Mesothelial cell of epicardium (in vitro differentiated cells): Measurements from ENCODE around the gene NHSL1. TPM values are rescaled to one million over a fixed set of nuclear protein-coding genes. Genes with fewer than 3 reads are reported as not detected.

Experiments
- DNase-seq, 2 experiments: peaks; one replicate each; pipeline ENCODE4 v3.0.0; 2021; ENCODE audit warnings: low spot score in 2 of 2; ENCODE audit not compliant: unreplicated experiment in 2 of 2
- H3K27ac Mint-ChIP-seq: 2 replicates; pipeline ENCODE4 v1.8.0; 2021; ENCODE audit warnings: mixed read lengths
- H3K27me3 Mint-ChIP-seq: 2 replicates; pipeline ENCODE4 v1.8.0; 2021; ENCODE audit warnings: low read depth, mixed read lengths
- H3K36me3 Mint-ChIP-seq: 2 replicates; pipeline ENCODE4 v1.8.0; 2021; ENCODE audit warnings: mixed read lengths
- H3K4me1 Mint-ChIP-seq: 2 replicates; pipeline ENCODE4 v1.8.0; 2021; ENCODE audit warnings: mixed read lengths
- H3K4me3 Mint-ChIP-seq: 2 replicates; pipeline ENCODE4 v1.8.0; 2021; ENCODE audit warnings: mild to moderate bottlenecking, moderate library complexity, mixed read lengths
- H3K9me3 Mint-ChIP-seq: 2 replicates; pipeline ENCODE4 v1.8.0; 2021; ENCODE audit warnings: mixed read lengths
- CTCF ChIP-seq: fragments of 200-600 bp; sonication (generic); IDR thresholded peaks from one replicate; pipeline ENCODE4 v1.5.0; 2021; ENCODE audit warnings: antibody characterized with exemption; ENCODE audit not compliant: unreplicated experiment
- total RNA-seq: library from RNA; stranded (reverse); gene quantifications from 3 replicates; pipeline ENCODE4 v1.2.1, GENCODE V29; 2021

NHSL1 gene
- total RNA-seq, 1 donor from 2014 or later, result 68.0 TPM

GRCh38 chr6:138416206-138416605 is 83.1 kb downstream of the NHSL1 start:
- peaks cover 16% of the 10 kb centered on the region for H3K9me3 Mint-ChIP-seq
- no peak for DNase-seq
- H3K4me3 Mint-ChIP-seq, result no peak overlapping the region
- TF ChIP-seq CTCF, result no peak
- H3K4me1 Mint-ChIP-seq, result no peaks in the 10 kb centered on the region
- H3K27me3 Mint-ChIP-seq, result no peaks in the 10 kb centered on the region
- no peak overlapping the region for H3K27ac Mint-ChIP-seq
- H3K36me3 Mint-ChIP-seq, result peaks cover 61% of the 10 kb centered on the region

- no peaks in the 10 kb centered on the region for H3K27me3 Mint-ChIP-seq
- no peak overlapping the region for H3K4me3 Mint-ChIP-seq
- H3K36me3 Mint-ChIP-seq, result peaks cover 60% of the 10 kb centered on the region
- H3K27ac Mint-ChIP-seq, result no peak overlapping the region
- no peak for TF ChIP-seq CTCF
- H3K4me1 Mint-ChIP-seq, result no peaks in the 10 kb centered on the region
- peaks cover 16% of the 10 kb centered on the region for H3K9me3 Mint-ChIP-seq
- no peak for DNase-seq
These were observed 84.2 kb downstream of the NHSL1 start for GRCh38 chr6:138415125-138415524.

GRCh38 chr6:138410972-138411880 is 88.1 kb downstream of the NHSL1 start:
- H3K9me3 Mint-ChIP-seq, result no peaks in the 10 kb centered on the region
- peaks cover 63% of the 10 kb centered on the region for H3K36me3 Mint-ChIP-seq
- H3K4me3 Mint-ChIP-seq, result no peak overlapping the region
- no peak overlapping the region for H3K27ac Mint-ChIP-seq
- no peaks in the 10 kb centered on the region for H3K27me3 Mint-ChIP-seq
- no peak for TF ChIP-seq CTCF
- H3K4me1 Mint-ChIP-seq, result peaks cover 2% of the 10 kb centered on the region
- no peak for DNase-seq

GRCh38 chr6:138410048-138410735 is 89.1 kb downstream of the NHSL1 start:
- Mint-ChIP-seq H3K4me3 (no peak overlapping the region), H3K27ac (no peak overlapping the region), H3K36me3 (peaks cover 65% of the 10 kb centered on the region), H3K9me3 (no peaks in the 10 kb centered on the region), H3K4me1 (peaks cover 11% of the 10 kb centered on the region), H3K27me3 (no peaks in the 10 kb centered on the region)
- no peak for TF ChIP-seq CTCF
- no peak for DNase-seq

GRCh38 chr6:138406443-138406842 is 92.9 kb downstream of the NHSL1 start:
- H3K4me1 Mint-ChIP-seq, result peaks cover 17% of the 10 kb centered on the region
- no peaks in the 10 kb centered on the region for H3K27me3 Mint-ChIP-seq
- no peak for TF ChIP-seq CTCF
- no peak for DNase-seq
- H3K4me3 Mint-ChIP-seq, result no peak overlapping the region
- H3K36me3 Mint-ChIP-seq, result peaks cover 42% of the 10 kb centered on the region
- no peaks in the 10 kb centered on the region for H3K9me3 Mint-ChIP-seq
- H3K27ac Mint-ChIP-seq, result no peak overlapping the region
